NCI-H1694 (cell line): ENCODE data around the gene TMEM140.
"Not testable (repeated sequence)": the region's sequence is repeated elsewhere in the genome, so short reads cannot be mapped to it uniquely, and the experiment has no call there.

Source experiments
- DNase-seq: peaks from one replicate; lab custom pipeline; 2025; lab: John Stamatoyannopoulos, UW

Gene TMEM140

GRCh38 chr7:135147899-135148721 is at the start of gene TMEM140:
TSS of gene TMEM140 (plus strand) at chr7:135148072. CDS start at chr7:135164442, 16,370 bp downstream.
- no peak for DNase-seq

DNA sequence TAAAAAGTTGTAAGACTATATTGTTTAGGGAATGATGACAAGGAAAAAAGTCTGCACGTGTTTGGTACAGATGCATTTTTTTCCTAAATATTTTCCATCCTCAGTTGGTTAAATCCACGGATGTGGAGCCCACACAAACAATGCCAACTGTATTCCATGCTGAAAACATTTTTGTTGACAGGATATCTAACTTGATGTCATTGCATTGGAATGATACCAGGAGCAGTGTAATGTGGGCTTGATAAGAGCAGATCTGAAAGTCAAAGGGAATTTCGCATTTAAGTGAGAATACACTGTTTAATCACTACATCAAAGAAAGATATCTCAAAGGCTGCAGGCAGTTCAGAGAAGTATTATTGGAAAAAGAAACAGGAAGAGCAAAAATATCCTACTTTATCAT is 49.5 kb upstream of the TMEM140 start:
- no peak for DNase-seq

- DNase-seq = no peak
Observed at GRCh38 chr7:135100856-135101255, 47.0 kb upstream of the TMEM140 start.

DNA sequence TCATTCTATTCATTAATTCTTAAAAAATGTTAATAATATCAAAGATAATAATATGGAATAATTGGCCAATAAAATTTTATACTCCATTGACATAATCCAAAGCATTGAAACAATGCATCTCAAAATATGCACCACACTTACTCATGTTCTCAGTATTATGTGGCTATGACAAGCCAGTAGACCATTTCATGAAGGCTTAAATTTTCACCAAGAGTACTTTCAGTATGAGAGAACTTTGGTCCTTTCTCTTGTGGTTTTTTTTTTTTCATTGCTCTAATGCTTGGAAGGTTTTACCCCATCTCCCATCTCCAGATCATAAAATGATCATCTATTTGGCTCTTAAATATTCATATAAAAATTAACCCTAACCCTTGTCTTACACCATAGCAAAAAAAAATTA is 45.5 kb upstream of the TMEM140 start:
- no peak for DNase-seq

GRCh38 chr7:135109562-135109961 is 38.3 kb upstream of the TMEM140 start:
- DNase-seq = no peak

- no peak for DNase-seq
Observed at GRCh38 chr7:135109976-135110375, 37.9 kb upstream of the TMEM140 start.

DNA sequence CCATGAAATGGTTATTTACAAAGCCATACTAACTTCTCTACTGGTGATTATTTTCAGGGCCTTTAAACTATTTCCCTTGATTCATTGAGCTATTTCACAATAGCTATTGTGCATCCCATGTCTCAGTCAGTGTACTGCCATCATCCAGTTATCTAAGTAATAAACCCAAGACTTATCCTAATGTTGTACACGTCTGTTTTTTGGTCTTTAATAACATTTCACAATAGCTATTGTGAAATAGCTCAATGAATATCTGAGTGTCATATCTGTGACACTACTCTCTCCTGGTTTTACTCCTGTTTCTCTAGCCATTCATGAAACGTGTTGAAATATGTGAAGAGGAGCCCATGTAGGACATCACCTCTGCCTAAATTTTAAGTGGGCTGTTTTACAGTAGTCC is 36.5 kb upstream of the TMEM140 start:
- no peak for DNase-seq

- DNase-seq = no peak
Observed at GRCh38 chr7:135114622-135115021, 33.2 kb upstream of the TMEM140 start.

DNA sequence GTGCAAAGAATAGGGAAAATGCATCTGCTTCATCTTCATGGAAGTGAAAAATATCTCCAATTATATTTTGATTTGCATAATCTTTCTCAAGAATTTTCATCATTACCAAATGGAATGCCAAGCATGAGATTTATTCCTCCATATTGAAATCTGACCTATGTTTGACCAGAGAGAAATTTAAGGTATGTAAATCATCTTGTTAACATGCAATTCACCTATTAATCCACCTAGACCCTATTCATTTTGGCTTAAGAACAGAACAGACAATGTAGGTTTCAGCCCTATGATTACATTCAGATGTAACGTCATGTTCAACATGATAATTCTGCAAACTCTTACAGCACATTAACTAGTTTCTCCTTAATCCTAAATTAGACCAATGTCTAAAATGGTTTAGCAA is 30.8 kb upstream of the TMEM140 start:
- no peak for DNase-seq

GRCh38 chr7:135121868-135122267 is 26.0 kb upstream of the TMEM140 start:
- DNase-seq = no peak

DNA sequence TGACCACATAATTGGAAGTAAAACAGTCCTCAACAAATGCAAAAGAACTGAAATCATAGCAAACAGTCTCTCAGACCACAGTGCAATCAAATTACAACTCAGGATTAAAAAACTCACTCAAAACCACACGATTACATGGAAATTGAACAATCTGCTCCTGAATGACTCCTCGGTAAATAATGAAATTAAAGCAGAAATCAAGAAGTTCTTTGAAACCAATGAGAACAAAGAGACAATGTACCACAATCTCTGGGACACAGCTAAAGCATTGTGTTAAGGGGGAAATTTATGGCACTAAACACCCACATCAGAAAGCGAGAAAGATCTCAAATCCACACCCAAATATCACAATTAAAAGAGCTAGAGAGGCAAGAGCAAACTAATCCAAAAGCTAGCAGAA is 23.2 kb upstream of the TMEM140 start:
- not testable (repeated sequence) for DNase-seq

DNA sequence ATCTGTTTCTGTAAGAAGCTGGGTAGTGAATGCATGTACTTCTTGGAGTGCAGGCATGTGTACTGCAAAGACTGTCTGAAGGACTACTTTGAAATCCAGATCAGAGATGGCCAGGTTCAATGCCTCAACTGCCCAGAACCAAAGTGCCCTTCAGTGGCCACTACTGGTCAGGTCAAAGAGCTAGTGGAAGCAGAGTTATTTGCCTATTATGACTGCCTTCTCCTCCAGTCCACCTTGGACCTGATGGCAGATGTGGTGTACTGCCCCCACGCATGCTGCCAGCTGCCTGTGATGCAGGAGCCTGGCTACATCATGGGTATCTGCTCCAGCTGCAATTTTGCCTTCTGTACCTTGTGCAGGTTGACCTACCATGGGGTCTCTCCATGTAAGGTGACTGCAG is 18.9 kb upstream of the TMEM140 start:
- no peak for DNase-seq

GRCh38 chr7:135129579-135129978 is 18.3 kb upstream of the TMEM140 start:
- DNase-seq = no peak

GRCh38 chr7:135143885-135144668 is 3.8 kb upstream of the TMEM140 start:
- DNase-seq = no peak

DNA sequence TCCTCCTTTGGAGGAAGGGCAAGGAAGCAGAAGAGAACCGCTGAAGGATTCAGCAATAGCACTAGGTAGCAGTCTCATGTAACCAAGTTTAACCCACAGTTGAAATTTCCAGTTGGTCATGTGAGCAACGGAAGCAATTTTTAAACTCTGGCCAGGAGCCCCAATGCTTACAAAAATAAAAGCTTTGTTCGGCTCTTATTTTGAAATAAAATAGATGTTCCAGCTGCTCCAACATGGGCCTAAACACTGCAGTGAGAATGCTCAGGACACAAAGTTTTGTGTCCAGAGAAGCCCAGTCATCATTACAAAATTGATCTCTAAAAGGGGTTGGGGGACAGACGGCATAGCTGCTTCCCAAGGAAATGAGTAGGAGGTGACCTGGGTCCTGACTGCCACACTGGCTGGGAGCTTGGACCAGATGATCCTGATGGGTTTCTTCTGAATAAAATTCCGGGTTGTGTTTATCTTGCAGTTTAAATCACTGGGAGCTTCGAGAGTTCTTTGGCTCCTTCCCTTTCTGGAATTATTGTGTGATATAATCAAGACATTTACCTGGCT is 452 bp upstream of the TMEM140 start:
- no peak for DNase-seq

GRCh38 chr7:135150072-135150782 is 2.4 kb downstream of the TMEM140 start:
- DNase-seq = no peak

- no peak for DNase-seq
Observed at GRCh38 chr7:135151132-135151531, 3.3 kb downstream of the TMEM140 start.

GRCh38 chr7:135151533-135151932 is 3.7 kb downstream of the TMEM140 start:
- DNase-seq = no peak

GRCh38 chr7:135152442-135152841 is 4.6 kb downstream of the TMEM140 start:
- no peak for DNase-seq

GRCh38 chr7:135154734-135155133 is 6.9 kb downstream of the TMEM140 start:
- no peak for DNase-seq

DNA sequence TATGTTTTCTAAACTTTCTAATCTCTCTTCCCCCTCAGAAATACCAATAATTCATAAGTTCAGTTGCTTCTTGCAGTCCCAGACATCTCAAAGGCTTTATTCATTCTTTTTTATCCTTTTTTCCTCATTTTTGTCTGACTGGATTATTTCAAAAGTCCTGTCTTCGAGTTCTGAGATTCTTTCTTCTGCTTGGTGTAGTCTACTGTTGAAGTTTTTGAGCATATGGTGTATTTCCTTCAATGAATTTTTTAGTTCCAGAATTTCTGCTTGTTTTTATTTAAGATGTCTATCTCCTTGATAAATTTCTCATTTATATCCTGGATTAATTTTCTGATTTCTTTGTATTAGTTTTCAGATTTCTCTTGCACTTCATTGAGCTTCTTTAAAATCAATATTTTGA is 8.4 kb downstream of the TMEM140 start:
- no peak for DNase-seq

DNA sequence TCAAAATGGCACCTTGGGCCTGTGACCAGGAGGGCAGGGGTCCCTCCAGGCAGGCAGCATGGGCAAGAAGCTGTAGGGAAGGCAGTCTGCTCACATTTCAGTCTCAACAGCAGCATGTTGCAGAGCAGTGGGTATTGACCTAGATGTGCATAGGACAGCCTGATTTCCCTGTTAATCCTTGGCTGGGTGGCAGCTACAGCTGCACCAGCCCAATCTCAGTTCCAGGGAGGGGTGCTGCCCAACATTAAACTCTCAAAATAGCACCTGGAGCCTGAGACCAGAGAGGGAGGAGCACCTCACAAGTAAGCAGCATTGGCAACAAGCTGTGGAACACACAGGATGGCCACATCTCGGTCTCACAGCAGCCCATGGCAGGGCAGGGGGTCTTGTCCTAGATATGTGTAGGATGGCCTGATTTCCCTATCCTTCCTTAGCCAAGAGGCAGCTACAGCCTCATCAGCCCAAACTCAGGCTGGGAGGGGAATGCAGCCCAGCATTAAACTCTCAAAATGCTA is 10.3 kb downstream of the TMEM140 start:
- DNase-seq = no peak
